HG03354 (cell line): ENCODE measurements around the gene FHIT.
"Not testable (repeated sequence)": the region's sequence is repeated elsewhere in the genome, so short reads cannot be mapped to it uniquely, and the experiment has no call there.

ENCODE experiments used
- ATAC-seq: cut with Tn5 transposase; IDR thresholded peaks from one replicate; pipeline ENCODE4 v1.9.1; 2021; ENCODE audit warnings: mild to moderate bottlenecking; ENCODE audit not compliant: unreplicated experiment, poor library complexity, severe bottlenecking

The FHIT gene

GRCh38 chr3:61029194-61029593, 222.1 kb downstream of the FHIT start:
- ATAC-seq = no peak

GRCh38 chr3:61018807-61019206, 232.4 kb downstream of the FHIT start:
- ATAC-seq = no peak

- not testable (repeated sequence) for ATAC-seq
Measured at GRCh38 chr3:61017028-61017427, 234.2 kb downstream of the FHIT start.

- ATAC-seq = no peak
Measured at GRCh38 chr3:61015859-61016258, 235.4 kb downstream of the FHIT start.

- ATAC-seq = no peak
Measured at GRCh38 chr3:61015408-61015807, 235.8 kb downstream of the FHIT start.

- no peak for ATAC-seq
Measured at GRCh38 chr3:61008998-61009380, 242.3 kb downstream of the FHIT start.

- ATAC-seq = no peak
Measured at GRCh38 chr3:61008153-61008997, 242.9 kb downstream of the FHIT start.

GRCh38 chr3:61005591-61005990, 245.7 kb downstream of the FHIT start:
- no peak for ATAC-seq

GRCh38 chr3:60998858-60999257, 252.4 kb downstream of the FHIT start:
- no peak for ATAC-seq

- ATAC-seq = no peak
Measured at GRCh38 chr3:60992395-60992794, 258.9 kb downstream of the FHIT start.

- no peak for ATAC-seq
Measured at GRCh38 chr3:60990442-60990730, 260.9 kb downstream of the FHIT start.

- no peak for ATAC-seq
Measured at GRCh38 chr3:60989626-60990441, 261.4 kb downstream of the FHIT start.

- not testable (repeated sequence) for ATAC-seq
Measured at GRCh38 chr3:60987191-60987590, 264.1 kb downstream of the FHIT start.

GRCh38 chr3:60986552-60986951, 264.7 kb downstream of the FHIT start:
- no peak for ATAC-seq

- no peak for ATAC-seq
Measured at GRCh38 chr3:60983906-60984305, 267.3 kb downstream of the FHIT start.

GRCh38 chr3:60980342-60980692, 270.9 kb downstream of the FHIT start:
- no peak for ATAC-seq

- no peak for ATAC-seq
Measured at GRCh38 chr3:60979461-60980341, 271.6 kb downstream of the FHIT start.

- no peak for ATAC-seq
Measured at GRCh38 chr3:60973321-60973720, 277.9 kb downstream of the FHIT start.

- no peak for ATAC-seq
Measured at GRCh38 chr3:60972599-60972998, 278.7 kb downstream of the FHIT start.

- ATAC-seq = no peak
Measured at GRCh38 chr3:60970850-60971249, 280.4 kb downstream of the FHIT start.
